ENCODE data around the gene UNC45B. TPM values are rescaled to one million over a fixed set of nuclear protein-coding genes. Genes with fewer than 3 reads are reported as not detected.
"Not testable (repeated sequence)": the region's sequence is repeated elsewhere in the genome, so short reads cannot be mapped to it uniquely, and the experiment has no call there.

The UNC45B gene
- total and polyA plus RNA-seq, 2 of the 13 experiments (the other 11 are each of a cell fraction or from before 2014, with no cell fraction given), result 0.01 TPM; not detected in 1

DNA sequence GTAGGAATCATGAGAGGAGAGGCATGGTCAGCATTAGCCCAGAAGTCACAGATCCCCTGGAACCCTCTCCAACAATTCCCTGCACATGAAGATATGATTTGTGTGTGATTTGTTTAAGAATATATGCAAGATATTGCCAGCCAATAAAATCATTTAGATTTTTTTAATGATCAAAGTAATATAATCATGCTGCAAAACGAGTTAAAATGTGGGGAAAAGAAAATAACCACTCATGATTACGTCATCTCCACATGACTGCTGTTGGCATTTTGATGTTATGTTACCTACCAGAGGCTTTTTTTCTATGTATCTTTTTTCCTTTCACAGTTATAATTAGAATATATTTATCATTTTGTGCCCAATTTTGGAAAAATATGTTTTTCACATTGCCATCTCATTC lies 24.2 kb downstream of the UNC45B start:
- no peak for FAIRE-seq
- no peak overlapping the region for H2AFZ ChIP-seq (ENCODE audit: low read length)

DNA sequence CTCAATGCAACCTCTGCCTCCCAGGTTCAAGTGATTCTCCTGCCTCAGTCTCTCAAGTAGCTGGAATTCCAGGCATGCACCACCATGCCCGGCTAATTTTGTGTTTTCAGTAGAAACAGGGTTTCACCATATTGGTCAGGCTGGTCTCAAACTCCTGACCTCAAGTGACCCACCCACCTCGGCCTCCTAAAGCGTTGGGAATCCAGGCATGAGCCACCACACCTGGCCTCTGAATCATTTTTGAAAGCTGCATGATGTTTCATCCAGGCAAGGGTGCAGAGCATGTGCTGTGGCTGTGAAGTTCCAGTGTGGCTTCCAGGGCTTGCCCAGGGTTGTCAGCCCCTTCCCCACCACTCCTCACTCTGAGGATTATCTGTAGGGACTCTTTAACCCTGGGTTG lies 24.7 kb downstream of the UNC45B start:
- H3K27me3 ChIP-seq (ENCODE audit: control insufficient read depth in 1 of 2, insufficient read depth in 2 of 2, low read length in 2 of 2), result peaks cover 0 to 31% of the 10 kb centered on the region in 2 experiments; a peak in 4 of 5 replicates
- DNase-seq (ENCODE audit: low spot score); H3K36me3 ChIP-seq (replicated peaks in 1 of 2; ENCODE audit: control insufficient read depth in 1 of 2, insufficient read depth in 2 of 2, low read length in 2 of 2); H3K4me2 ChIP-seq (ENCODE audit: low read depth, low read length); H4K20me1 ChIP-seq (ENCODE audit: insufficient read depth, low read length); ATAC-seq; POLR2A ChIA-PET; H3K4me3 ChIP-seq (replicated peaks in 1 of 3; ENCODE audit: insufficient read depth in 1 of 3, low read depth in 2 of 3, low read length in 3 of 3); H3K79me2 ChIP-seq (ENCODE audit: insufficient read depth, low read length); intact Hi-C loops (cut with micrococcal nuclease; ENCODE audit: unreplicated experiment); CTCF ChIA-PET (ENCODE audit: low intra/inter-chr PET ratio, low total read pairs); H3K27ac ChIP-seq (ENCODE audit: extremely low read length, insufficient read depth, low read length); H3K9me3 ChIP-seq (ENCODE audit: low read length); FAIRE-seq; H2AFZ ChIP-seq (ENCODE audit: low read length); BruUV-seq (replicated peaks); H3K9ac ChIP-seq (ENCODE audit: insufficient read depth, low read depth, low read length); H3K4me1 ChIP-seq (ENCODE audit: insufficient read depth, low read length): not testable (repeated sequence)
- in situ Hi-C loops (cut with HindIII; ENCODE audit: extremely low pct_ligation_motif_present, low pct_unique_long_range_greater_than_20kb), result loop anchor here (10.0 kb wide), 1 partner anchor 362 kb away; the partner anchor contains the start of gene SLFN12L
- WGBS (ENCODE audit: low lambda C conversion rate), result 0% methylated on average over 1 of the region's 3 CpGs

More for the DNA sequence above, 24.2 kb downstream of the UNC45B start:
- intact Hi-C loops (cut with micrococcal nuclease; ENCODE audit: unreplicated experiment), result no loop called here
- WGBS (ENCODE audit: low lambda C conversion rate), result 8% methylated on average over 2 of the region's 2 CpGs
- ATAC-seq (no peak), DNase-seq (ENCODE audit: low spot score) (no peak)
- H3K79me2 ChIP-seq (ENCODE audit: insufficient read depth, low read length), result no peaks in the 10 kb centered on the region
- CTCF ChIA-PET (ENCODE audit: low intra/inter-chr PET ratio, low total read pairs), result no interaction called here
- H3K27me3 ChIP-seq (ENCODE audit: control insufficient read depth in 1 of 2, insufficient read depth in 2 of 2, low read length in 2 of 2), result peaks cover 0 to 28% of the 10 kb centered on the region in 2 experiments; a peak in 4 of 5 replicates
- H3K4me1 ChIP-seq (ENCODE audit: insufficient read depth, low read length), result no peaks in the 10 kb centered on the region
- H3K36me3 ChIP-seq (replicated peaks in 1 of 2; ENCODE audit: control insufficient read depth in 1 of 2, insufficient read depth in 2 of 2, low read length in 2 of 2), result no peaks in the 10 kb centered on the region
- H3K4me3 ChIP-seq (replicated peaks in 1 of 3; ENCODE audit: insufficient read depth in 1 of 3, low read depth in 2 of 3, low read length in 3 of 3), result no peak overlapping the region
- POLR2A ChIA-PET, result no interaction called here
- in situ Hi-C loops (cut with HindIII; ENCODE audit: extremely low pct_ligation_motif_present, low pct_unique_long_range_greater_than_20kb), result loop anchor here (10.0 kb wide), 1 partner anchor 363 kb away; the partner anchor contains the start of gene SLFN12L
- no peak overlapping the region for H3K4me2 ChIP-seq (ENCODE audit: low read depth, low read length)
- no peak for TF ChIP-seq RBFOX2 (IDR thresholded peaks at IDR 0.05; ENCODE audit: low read depth, low read length)
- peak; percentile 55 for TF ChIP-seq CREB1 (IDR thresholded peaks at IDR 0.05)
- no peak for TF ChIP-seq CREB1 (CRISPR knock-in tag; IDR thresholded peaks at IDR 0.05)
- peak; percentile 95 for TF ChIP-seq ATF7 (IDR thresholded peaks at IDR 0.05)
- no peak for TF ChIP-seq ATF7 (CRISPR knock-in tag; IDR thresholded peaks at IDR 0.05)
- H3K9me3 ChIP-seq (ENCODE audit: low read length), result no peaks in the 10 kb centered on the region
- no TSS peak for BruUV-seq (replicated peaks)
- H3K9ac ChIP-seq (ENCODE audit: insufficient read depth, low read depth, low read length), result no peak overlapping the region
- no peaks in the 10 kb centered on the region for H4K20me1 ChIP-seq (ENCODE audit: insufficient read depth, low read length)
- no peak overlapping the region for H3K27ac ChIP-seq (ENCODE audit: extremely low read length, insufficient read depth, low read length)
